ENCODE measurements around the gene GATD1.

Gene GATD1

DNA sequence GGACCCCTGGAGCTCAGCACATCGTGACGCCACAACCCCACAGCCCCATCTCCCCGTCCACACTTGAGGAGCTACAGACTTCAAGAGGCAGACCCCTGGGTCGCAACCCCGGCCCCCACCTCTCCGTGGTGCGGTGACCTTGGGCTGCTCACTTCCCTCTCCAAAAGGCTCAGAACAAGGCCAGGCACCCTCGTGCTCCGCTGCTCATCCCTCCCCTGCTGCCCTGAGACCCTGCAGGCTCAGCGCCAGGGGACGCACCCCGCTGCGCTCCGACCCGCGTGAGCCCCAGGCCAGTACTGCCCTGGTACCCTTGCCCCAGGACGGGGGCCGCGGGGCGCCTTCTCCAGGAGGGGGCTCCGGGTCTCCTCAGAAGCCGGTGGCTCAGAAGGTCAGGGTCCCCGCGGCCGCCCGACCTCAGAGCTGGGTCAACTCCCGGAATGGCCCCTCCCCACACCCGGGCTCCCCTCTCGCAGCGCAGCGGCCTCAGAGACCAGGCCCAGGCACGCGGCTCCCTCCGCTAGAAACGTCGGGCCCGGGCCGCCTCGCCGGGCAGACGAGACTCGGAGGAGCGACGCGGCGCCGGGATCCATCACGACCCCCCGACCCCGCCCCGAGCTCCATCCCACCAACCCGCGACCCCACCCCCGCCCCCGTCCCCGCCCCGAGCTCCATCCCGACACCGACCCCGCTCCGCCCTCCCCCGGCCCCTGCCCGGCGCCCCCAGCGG, 563 bp downstream of the GATD1 start:
- peak; percentile 90 for DNase-seq (ENCODE audit: low spot score)
- TF ChIP-seq, protein P1, sequence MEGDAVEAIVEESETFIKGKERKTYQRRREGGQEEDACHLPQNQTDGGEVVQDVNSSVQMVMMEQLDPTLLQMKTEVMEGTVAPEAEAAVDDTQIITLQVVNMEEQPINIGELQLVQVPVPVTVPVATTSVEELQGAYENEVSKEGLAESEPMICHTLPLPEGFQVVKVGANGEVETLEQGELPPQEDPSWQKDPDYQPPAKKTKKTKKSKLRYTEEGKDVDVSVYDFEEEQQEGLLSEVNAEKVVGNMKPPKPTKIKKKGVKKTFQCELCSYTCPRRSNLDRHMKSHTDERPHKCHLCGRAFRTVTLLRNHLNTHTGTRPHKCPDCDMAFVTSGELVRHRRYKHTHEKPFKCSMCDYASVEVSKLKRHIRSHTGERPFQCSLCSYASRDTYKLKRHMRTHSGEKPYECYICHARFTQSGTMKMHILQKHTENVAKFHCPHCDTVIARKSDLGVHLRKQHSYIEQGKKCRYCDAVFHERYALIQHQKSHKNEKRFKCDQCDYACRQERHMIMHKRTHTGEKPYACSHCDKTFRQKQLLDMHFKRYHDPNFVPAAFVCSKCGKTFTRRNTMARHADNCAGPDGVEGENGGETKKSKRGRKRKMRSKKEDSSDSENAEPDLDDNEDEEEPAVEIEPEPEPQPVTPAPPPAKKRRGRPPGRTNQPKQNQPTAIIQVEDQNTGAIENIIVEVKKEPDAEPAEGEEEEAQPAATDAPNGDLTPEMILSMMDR (IDR thresholded peaks at IDR 0.05; ENCODE audit: extremely low read depth, insufficient read depth, missing control alignments) = peak; percentile 21
- in situ Hi-C loops (cut with MboI; ENCODE audit: low pct_unique_long_range_greater_than_20kb, low sequenced_read_pairs, unreplicated experiment) = no loop called here

DNA sequence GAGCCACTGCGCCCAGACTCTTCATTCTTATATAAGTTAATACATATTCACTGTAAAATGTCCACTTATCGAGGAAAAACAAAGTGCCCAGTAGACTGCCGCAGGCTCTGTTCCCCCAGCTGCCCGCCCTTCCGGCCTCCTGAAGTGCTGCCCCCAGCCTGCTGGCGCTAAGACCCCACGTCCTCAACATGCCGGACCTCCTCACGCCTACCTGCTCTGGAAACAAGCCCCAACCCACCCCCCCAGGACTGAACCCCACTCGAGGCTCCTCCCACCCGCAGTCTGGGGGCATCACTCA, 1.1 kb downstream of the GATD1 start:
- in situ Hi-C loops (cut with MboI; ENCODE audit: low pct_unique_long_range_greater_than_20kb, low sequenced_read_pairs, unreplicated experiment) = no loop called here
- no peak for DNase-seq (ENCODE audit: low spot score)
- TF ChIP-seq, protein P1 (IDR thresholded peaks at IDR 0.05; ENCODE audit: extremely low read depth, insufficient read depth, missing control alignments) = no peak

DNA sequence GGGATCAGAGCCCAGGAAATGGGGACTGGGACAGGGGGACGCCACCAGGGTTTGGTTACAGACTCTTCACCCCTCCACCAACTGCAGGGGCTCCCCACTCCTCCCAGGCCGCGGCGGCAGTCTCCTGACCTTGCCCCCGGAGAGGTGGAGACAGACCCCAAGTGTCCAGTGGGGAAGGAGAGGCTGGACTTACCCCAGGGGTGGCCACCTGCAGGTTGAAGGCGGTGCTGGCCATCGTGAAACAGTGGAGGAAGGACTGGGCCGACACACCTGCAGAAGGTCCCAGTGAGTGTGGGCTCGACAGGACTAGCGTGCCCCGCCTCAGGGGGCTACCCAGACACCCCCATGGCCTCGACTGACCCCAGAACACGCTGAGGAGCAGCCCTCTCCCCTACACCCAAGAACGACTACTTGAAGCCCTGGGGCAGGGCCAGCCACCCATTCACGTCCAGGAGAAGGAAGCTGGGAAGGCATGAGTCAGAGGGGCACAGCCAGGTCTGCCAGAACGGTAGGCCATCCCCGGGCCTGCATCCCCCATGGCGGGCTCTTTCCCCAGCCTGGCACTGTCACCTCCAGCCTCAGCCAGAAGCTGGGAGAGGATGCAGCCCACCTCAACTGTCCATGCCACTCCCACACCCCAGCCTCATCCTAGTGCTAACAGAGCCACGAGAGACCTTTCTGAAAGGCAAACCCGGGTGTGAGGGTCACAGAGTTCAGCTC, 2.3 kb downstream of the GATD1 start:
- no peak for DNase-seq (ENCODE audit: low spot score)
- in situ Hi-C loops (cut with MboI; ENCODE audit: low pct_unique_long_range_greater_than_20kb, low sequenced_read_pairs, unreplicated experiment) = no loop called here
- TF ChIP-seq, protein P1 (IDR thresholded peaks at IDR 0.05; ENCODE audit: extremely low read depth, insufficient read depth, missing control alignments) = no peak

- in situ Hi-C loops (cut with MboI; ENCODE audit: low pct_unique_long_range_greater_than_20kb, low sequenced_read_pairs, unreplicated experiment) = no loop called here
- no peak for DNase-seq (ENCODE audit: low spot score)
- TF ChIP-seq, protein P1 (IDR thresholded peaks at IDR 0.05; ENCODE audit: extremely low read depth, insufficient read depth, missing control alignments) = no peak
Measured at GRCh38 chr11:773830-774229, 3.5 kb downstream of the GATD1 start.

- TF ChIP-seq, protein P1 (IDR thresholded peaks at IDR 0.05; ENCODE audit: extremely low read depth, insufficient read depth, missing control alignments) = no peak
- no peak for DNase-seq (ENCODE audit: low spot score)
- in situ Hi-C loops (cut with MboI; ENCODE audit: low pct_unique_long_range_greater_than_20kb, low sequenced_read_pairs, unreplicated experiment) = no loop called here
Measured at GRCh38 chr11:773425-773824, 3.9 kb downstream of the GATD1 start.

GRCh38 chr11:772429-773390, 4.6 kb downstream of the GATD1 start:
- TF ChIP-seq, protein P1 (IDR thresholded peaks at IDR 0.05; ENCODE audit: extremely low read depth, insufficient read depth, missing control alignments) = no peak
- in situ Hi-C loops (cut with MboI; ENCODE audit: low pct_unique_long_range_greater_than_20kb, low sequenced_read_pairs, unreplicated experiment) = no loop called here

More at GRCh38 chr11:772429-773390, 4.6 kb downstream of the GATD1 start:
- DNase-seq (ENCODE audit: low spot score) = no peak
